A549 (cell line): ENCODE measurements around the gene KICS2. TPM values are rescaled to one million over a fixed set of nuclear protein-coding genes. Genes with fewer than 3 reads are reported as not detected.
"Not testable (repeated sequence)": the region's sequence is repeated elsewhere in the genome, so short reads cannot be mapped to it uniquely, and the experiment has no call there.

Experiments used
- ATAC-seq, 2 experiments: fragments of 200-7000 bp in 1 of 2; fragments of >200 bp in 1 of 2; cut with Nextera tagmentation in 1 of 2; cut with Tn5 transposase in 1 of 2; 3 replicates each; pipeline versions ENCODE4 v1.8.0 to v1.9.1; 2018 to 2020; ENCODE audit warnings: mild to moderate bottlenecking in 1 of 2, moderate library complexity in 1 of 2
- CTCF ChIA-PET: fragments of 300-600 bp; sonication (Branson Sonifier 250); formaldehyde crosslinking; extraction: SDS; loops from one replicate; lab custom pipeline; 2021; ENCODE audit warnings: antibody characterized with exemption, inconsistent platforms; lab: Yijun Ruan, JAX
- POLR2A ChIA-PET: fragments of 350-600 bp; formaldehyde crosslinking; extraction: SDS; loops from one replicate; lab custom pipeline; 2021; ENCODE audit warnings: antibody characterized with exemption, inconsistent platforms; lab: Yijun Ruan, JAX
- DNase-seq, 2 experiments: peaks; one replicate each; pipeline versions ENCODE4 v3.0.0 to v3.0.0-alpha.2; 2011 to 2016; ENCODE audit warnings: low read depth in 1 of 2, low spot score in 1 of 2
- FAIRE-seq: peaks from 2 replicates; lab custom pipeline; 2011; peaks lifted over from hg19 to GRCh38; lab: Jason Lieb, UNC
- H3K27ac ChIP-seq, 2 experiments: fragments of >200 bp; sonication (Bioruptor Twin); formaldehyde crosslinking; 3 replicates each; pipeline ENCODE4 v1.5.1; 2016 to 2017
- H3K4me1 ChIP-seq: fragments of >200 bp; sonication (Bioruptor Twin); formaldehyde crosslinking; 3 replicates; pipeline ENCODE4 v1.6.1; 2016
- H3K4me2 ChIP-seq: fragments of >200 bp; sonication (Bioruptor Twin); formaldehyde crosslinking; 3 replicates; pipeline ENCODE4 v1.6.1; 2016
- H3K4me3 ChIP-seq: fragments of >200 bp; sonication (Bioruptor Twin); formaldehyde crosslinking; 3 replicates; pipeline ENCODE4 v1.5.1; 2016
- H3K9me3 ChIP-seq: fragments of >200 bp; sonication (Bioruptor Twin); formaldehyde crosslinking; 3 replicates; pipeline ENCODE4 v1.6.1; 2016
- CEBPB ChIP-seq, 2 experiments: fragments of >200 bp in 1 of 2; sonication (Bioruptor Twin) in 1 of 2; formaldehyde crosslinking in 1 of 2; IDR thresholded peaks; 2 replicates each; pipeline ENCODE4 v1.6.1; 2012 to 2016
- EHF ChIP-seq: fragments of 250-450 bp; sonication (Bioruptor Pico); IDR thresholded peaks from 2 replicates; pipeline ENCODE4 v1.5.0; 2020; ENCODE audit warnings: mild to moderate bottlenecking
- FOSB ChIP-seq: fragments of 250-450 bp; sonication (Bioruptor Pico); IDR thresholded peaks from 2 replicates; pipeline ENCODE4 v1.5.0; 2020; ENCODE audit warnings: mild to moderate bottlenecking, moderate library complexity
- HES2 ChIP-seq: fragments of >200 bp; sonication (Bioruptor Twin); formaldehyde crosslinking; IDR thresholded peaks from 2 replicates; pipeline ENCODE4 v1.6.1; 2016
- MAFK ChIP-seq: fragments of 450-650 bp; IDR thresholded peaks from 2 replicates; pipeline ENCODE4 v1.6.1; 2014; ENCODE audit not compliant: partially characterized antibody
- POLR2A ChIP-seq: IDR thresholded peaks from 2 replicates; pipeline ENCODE4 v1.6.1; 2012; ENCODE audit warnings: mild to moderate bottlenecking, low read length
- ZC3H11A ChIP-seq: fragments of 450-650 bp; IDR thresholded peaks from 2 replicates; pipeline ENCODE4 v1.6.1; 2014; ENCODE audit warnings: antibody characterized with exemption, mild to moderate bottlenecking
- WGBS: methylation state at CpG from one replicate; pipeline ENCODE4 v1.1.6; 2017; ENCODE audit errors: missing lambda C conversion rate; 5-methylcytosine and 5-hydroxymethylcytosine counted together
- polyA plus RNA-seq, 4 experiments: library from polyadenylated mRNA; depleted of rRNA in 3 of 4; stranded (reverse); fragments of >200 nt; fragmentation: RNase III in 1 of 4; extraction: RNeasy Plus Mini Kit Qiagen cat#74134 plus additional on column Dnase treatment in 1 of 4; gene quantifications; 2 replicates in 3 of 4; 3 replicates in 1 of 4; pipeline ENCODE4 v1.2.3, GENCODE V29; 2011 to 2017
- TF ChIP-seq, protein P1 (sequence below): fragments of 150-350 bp; IDR thresholded peaks from 2 replicates; pipeline ENCODE4 v1.6.1; 2014; ENCODE audit warnings: low read depth, mild to moderate bottlenecking, low read length
- TF ChIP-seq, protein P2 (sequence below): fragments of 450-650 bp; IDR thresholded peaks from 2 replicates; pipeline ENCODE4 v1.6.1; 2014; ENCODE audit warnings: antibody characterized with exemption

The KICS2 gene
- polyA plus RNA-seq, 2 of the 4 experiments (the other 2 are of a cell fraction), result 9.1 to 21.4 TPM

GRCh38 chr12:64219145-64219544 is 3.0 kb downstream of the KICS2 start:
- ChIA-PET CTCF (interaction anchor here (0.6 to 1.5 kb wide), 3 partner anchors 13 to 376 kb away, joined by 4 to 5 read pairs (median 4); partner anchors contain the start of gene SRGAP1), POLR2A (interaction anchor here (1.5 kb wide), 1 partner anchor 12 kb away, joined by 3 read pairs; no protein-coding TSS in a partner anchor)
- no peak overlapping the region for H3K4me3 ChIP-seq
- ATAC-seq (no peak), DNase-seq (no peak), FAIRE-seq (no peak)
- H3K4me2 ChIP-seq, result peak overlapping the region; percentile 10; the same call in 1 of the 3 replicates
- peaks cover 21% of the 10 kb centered on the region for H3K4me1 ChIP-seq
- TF ChIP-seq, protein P1, sequence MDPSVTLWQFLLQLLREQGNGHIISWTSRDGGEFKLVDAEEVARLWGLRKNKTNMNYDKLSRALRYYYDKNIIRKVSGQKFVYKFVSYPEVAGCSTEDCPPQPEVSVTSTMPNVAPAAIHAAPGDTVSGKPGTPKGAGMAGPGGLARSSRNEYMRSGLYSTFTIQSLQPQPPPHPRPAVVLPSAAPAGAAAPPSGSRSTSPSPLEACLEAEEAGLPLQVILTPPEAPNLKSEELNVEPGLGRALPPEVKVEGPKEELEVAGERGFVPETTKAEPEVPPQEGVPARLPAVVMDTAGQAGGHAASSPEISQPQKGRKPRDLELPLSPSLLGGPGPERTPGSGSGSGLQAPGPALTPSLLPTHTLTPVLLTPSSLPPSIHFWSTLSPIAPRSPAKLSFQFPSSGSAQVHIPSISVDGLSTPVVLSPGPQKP, result no peak
- TF ChIP-seq, protein P2, sequence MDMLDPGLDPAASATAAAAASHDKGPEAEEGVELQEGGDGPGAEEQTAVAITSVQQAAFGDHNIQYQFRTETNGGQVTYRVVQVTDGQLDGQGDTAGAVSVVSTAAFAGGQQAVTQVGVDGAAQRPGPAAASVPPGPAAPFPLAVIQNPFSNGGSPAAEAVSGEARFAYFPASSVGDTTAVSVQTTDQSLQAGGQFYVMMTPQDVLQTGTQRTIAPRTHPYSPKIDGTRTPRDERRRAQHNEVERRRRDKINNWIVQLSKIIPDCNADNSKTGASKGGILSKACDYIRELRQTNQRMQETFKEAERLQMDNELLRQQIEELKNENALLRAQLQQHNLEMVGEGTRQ, result no peak
- TF ChIP-seq MAFK, result peak; percentile 76
- TF ChIP-seq, all 56 proteins: peak for 1
- WGBS, result 75% methylated on average over 2 of the region's 2 CpGs
- Histone ChIP-seq H3K27ac (no peak overlapping the region), H3K9me3 (no peaks in the 10 kb centered on the region)

DNA sequence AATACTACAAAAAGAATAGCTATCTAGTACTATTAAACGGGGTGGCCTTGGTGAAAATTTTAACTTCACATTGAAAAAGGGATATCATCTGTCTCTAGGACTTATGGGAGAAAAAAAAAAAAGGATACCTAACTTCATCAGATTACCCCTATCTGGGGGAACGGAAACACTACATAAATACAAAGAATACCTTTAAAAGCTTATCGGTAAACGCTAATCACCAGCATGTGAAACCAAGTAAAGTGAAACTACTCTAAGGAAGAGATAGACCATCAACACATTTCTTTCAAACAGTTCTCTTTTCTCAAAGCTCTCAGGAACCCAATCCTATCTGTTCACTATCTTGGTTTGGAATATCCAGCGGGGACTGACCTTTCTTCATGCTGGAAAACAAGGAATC is 3.5 kb downstream of the KICS2 start:
- CTCF ChIA-PET, result interaction anchor here (0.6 to 1.5 kb wide), 5 partner anchors 13 to 375 kb away, joined by 3 to 5 read pairs (median 4); partner anchors contain the start of gene SRGAP1
- Histone ChIP-seq H3K4me3 (no peak overlapping the region), H3K4me1 (peaks cover 21% of the 10 kb centered on the region), H3K9me3 (no peaks in the 10 kb centered on the region), H3K4me2 (no peak overlapping the region), H3K27ac (no peak overlapping the region)
- no peak for DNase-seq
- no peak for ATAC-seq
- TF ChIP-seq POLR2A (no peak), EHF (CRISPR knock-in tag) (no peak), HES2 (no peak)
- WGBS, result 89% methylated on average over 5 of the region's 5 CpGs
- no peak for FAIRE-seq
- POLR2A ChIA-PET, result interaction anchor here (1.5 kb wide), 1 partner anchor 11 kb away, joined by 3 read pairs; no protein-coding TSS in a partner anchor

DNA sequence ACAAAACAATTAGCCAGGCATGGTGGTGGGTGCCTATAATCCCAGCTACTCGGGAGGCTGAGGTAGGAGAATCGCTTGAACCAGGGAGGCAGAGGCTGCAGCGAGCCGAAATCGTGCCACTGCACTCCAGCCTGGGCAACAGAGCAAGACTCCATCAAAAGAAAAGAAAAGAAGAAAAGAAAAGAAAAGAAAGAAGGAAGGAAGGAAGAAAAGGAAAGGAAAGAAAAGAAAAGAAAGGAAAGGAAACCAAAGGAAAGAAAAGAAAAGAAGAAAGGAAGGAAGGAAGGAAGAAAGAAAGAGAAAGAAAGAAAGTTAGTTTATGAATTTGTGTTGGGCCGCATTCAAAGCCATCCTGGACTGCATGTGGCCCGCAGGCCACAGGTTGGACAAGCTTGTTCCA is 4.5 kb downstream of the KICS2 start:
- POLR2A ChIA-PET, ATAC-seq, H3K4me3 ChIP-seq, H3K9me3 ChIP-seq, H3K27ac ChIP-seq, H3K4me2 ChIP-seq, DNase-seq, FAIRE-seq: not testable (repeated sequence)
- peaks cover 19% of the 10 kb centered on the region for H3K4me1 ChIP-seq
- 97% methylated on average over 7 of the region's 7 CpGs for WGBS
- CTCF ChIA-PET, result interaction anchor here (0.7 to 1.5 kb wide), 4 partner anchors 20 to 374 kb away, joined by 3 to 5 read pairs (median 4); no protein-coding TSS in a partner anchor

DNA sequence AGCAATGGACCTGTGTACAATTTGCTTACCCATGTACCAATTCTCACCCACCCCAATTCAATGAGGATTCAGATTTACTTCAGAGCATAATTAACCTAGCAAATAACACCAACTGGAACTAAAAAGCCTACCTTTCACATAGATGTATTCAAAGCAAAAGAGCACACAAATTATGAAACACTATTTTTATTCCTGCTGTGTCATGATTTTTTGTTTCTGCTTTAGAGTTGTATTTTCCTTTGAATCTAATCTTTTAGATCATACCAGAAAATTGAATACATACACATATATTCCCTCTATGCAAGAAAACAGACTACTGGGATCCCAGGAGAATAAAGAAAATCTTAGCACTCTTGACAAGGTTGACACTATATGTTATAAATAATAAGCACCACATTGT is 5.9 kb downstream of the KICS2 start:
- Histone ChIP-seq H3K4me3 (no peak overlapping the region), H3K4me2 (no peak overlapping the region), H3K4me1 (peaks cover 18% of the 10 kb centered on the region), H3K9me3 (no peaks in the 10 kb centered on the region), H3K27ac (no peak overlapping the region)
- TF ChIP-seq ZC3H11A (no peak), POLR2A (no peak), MAFK (peak; percentile 72)
- DNase-seq (no peak), FAIRE-seq (no peak), ATAC-seq (no peak)
- POLR2A ChIA-PET, result no interaction called here
- CTCF ChIA-PET, result interaction anchor here (0.8 to 2.0 kb wide), 3 partner anchors 35 to 390 kb away, joined by 3 to 10 read pairs (median 3); partner anchors contain the start of gene SRGAP1

GRCh38 chr12:64212119-64212746 is 9.9 kb downstream of the KICS2 start:
- 77% methylated on average over 5 of the region's 5 CpGs for WGBS
- CTCF ChIA-PET, result interaction anchor here (2.1 kb wide), 1 partner anchor 9 kb away, joined by 4 read pairs; the partner anchor contains the start of gene KICS2
- no peak overlapping the region for H3K27ac ChIP-seq
- H3K4me1 ChIP-seq, result no peaks in the 10 kb centered on the region
- FAIRE-seq, result no peak
- no peak for ATAC-seq
- no peak for DNase-seq
- no peak for TF ChIP-seq FOSB (CRISPR knock-in tag)
- peak; percentile 91 to 94 for TF ChIP-seq CEBPB (IDR thresholded peaks at IDR 0.05)
- no peak overlapping the region for H3K4me3 ChIP-seq
- POLR2A ChIA-PET, result interaction anchor here (1.1 kb wide), 1 partner anchor 9 kb away, joined by 4 read pairs; the partner anchor contains the start of gene KICS2
- H3K9me3 ChIP-seq, result no peaks in the 10 kb centered on the region
- H3K4me2 ChIP-seq, result no peak overlapping the region
